H1 (cell line): ENCODE data around the gene JOSD2. TPM values are rescaled to one million over a fixed set of nuclear protein-coding genes. Genes with fewer than 3 reads are reported as not detected.

ENCODE experiments used
- CTCF ChIA-PET: fragments of 300-600 bp; sonication (Branson Sonifier 250); formaldehyde crosslinking; loops from one replicate; lab custom pipeline; 2021; ENCODE audit not compliant: partially characterized antibody; lab: Charles Lee
- POLR2A ChIA-PET: fragments of 300-600 bp; sonication (Branson Sonifier 250); formaldehyde crosslinking; loops from one replicate; lab custom pipeline; 2021; ENCODE audit warnings: inconsistent platforms; ENCODE audit not compliant: partially characterized antibody; lab: Charles Lee
- DNase-seq, 2 experiments: peaks; one replicate each; pipeline versions ENCODE4 v3.0.0 to v3.0.0-alpha.2; 2010 to 2022; ENCODE audit warnings: low spot score in 2 of 2, low read depth in 1 of 2, mixed read lengths in 1 of 2
- FAIRE-seq: peaks from 2 replicates; lab custom pipeline; 2011; peaks lifted over from hg19 to GRCh38; lab: Jason Lieb, UNC
- H2AFZ ChIP-seq: 2 replicates; pipeline ENCODE4 v1.8.1; 2012; ENCODE audit warnings: low read length, inconsistent platforms
- H2AK5ac ChIP-seq: 2 replicates; pipeline ENCODE4 v1.6.1; 2013; ENCODE audit warnings: low read depth, low read length
- H2BK120ac ChIP-seq: replicated peaks from 2 replicates; pipeline ENCODE3; 2013; ENCODE audit warnings: low read depth, low read length, inconsistent platforms
- H2BK12ac ChIP-seq: 2 replicates; pipeline ENCODE4 v1.6.1; 2013; ENCODE audit warnings: low read depth, low read length
- H2BK15ac ChIP-seq: 2 replicates; pipeline ENCODE4 v1.6.1; 2013; ENCODE audit warnings: low read length
- H2BK20ac ChIP-seq: 2 replicates; pipeline ENCODE4 v1.6.1; 2013; ENCODE audit warnings: low read length
- H2BK5ac ChIP-seq: 2 replicates; pipeline ENCODE4 v1.6.1; 2013; ENCODE audit warnings: low read depth, low read length
- H3K14ac ChIP-seq: 2 replicates; pipeline ENCODE4 v1.6.1; 2013; ENCODE audit warnings: inconsistent platforms; ENCODE audit not compliant: insufficient read length
- H3K18ac ChIP-seq: 2 replicates; pipeline ENCODE4 v1.6.1; 2013; ENCODE audit warnings: low read length; ENCODE audit errors: extremely low read depth
- H3K23ac ChIP-seq: 2 replicates; pipeline ENCODE4 v1.6.1; 2013; ENCODE audit warnings: inconsistent platforms; ENCODE audit not compliant: insufficient read length
- H3K23me2 ChIP-seq: 2 replicates; pipeline ENCODE4 v1.6.1; 2013; ENCODE audit warnings: low read depth, low read length
- H3K27ac ChIP-seq: 2 replicates; pipeline ENCODE4 v1.6.1; 2011; ENCODE audit warnings: low read depth, low read length, inconsistent platforms
- H3K27me3 ChIP-seq, 4 experiments: replicated peaks in 1 of 4; 1 replicate in 1 of 4; 2 replicates in 3 of 4; pipeline versions ENCODE4 v1.6.1 to v1.8.1; 2011 to 2013; ENCODE audit warnings: low read length in 3 of 4, mild to moderate bottlenecking in 3 of 4, inconsistent platforms in 2 of 4, mixed read lengths in 2 of 4, moderate library complexity in 1 of 4; ENCODE audit not compliant: control insufficient read depth in 3 of 4, insufficient read depth in 3 of 4; ENCODE audit errors: extremely low read depth in 1 of 4
- H3K36me3 ChIP-seq, 4 experiments: 2 replicates each; pipeline versions ENCODE4 v1.6.1 to v1.8.1; 2011 to 2013; ENCODE audit warnings: mild to moderate bottlenecking in 4 of 4, low read length in 3 of 4, moderate library complexity in 2 of 4, control low read depth in 1 of 4, inconsistent platforms in 1 of 4; ENCODE audit not compliant: insufficient read depth in 4 of 4, control insufficient read depth in 2 of 4
- H3K4ac ChIP-seq: replicated peaks from 2 replicates; pipeline ENCODE3; 2013; ENCODE audit warnings: low read length, low read depth, mixed read lengths, inconsistent platforms; ENCODE audit not compliant: insufficient read length
- H3K4me1 ChIP-seq, 4 experiments: replicated peaks in 1 of 4; 1 replicate in 1 of 4; 2 replicates in 3 of 4; pipeline versions ENCODE4 v1.6.1 to v1.8.1; 2011 to 2013; ENCODE audit warnings: low read length in 3 of 4, inconsistent platforms in 2 of 4, mixed read lengths in 1 of 4; ENCODE audit not compliant: insufficient read depth in 4 of 4, control insufficient read depth in 3 of 4
- H3K4me2 ChIP-seq, 2 experiments: 2 replicates each; pipeline versions ENCODE4 v1.6.1 to v1.8.1; 2011 to 2013; ENCODE audit warnings: low read depth in 2 of 2, low read length in 2 of 2, control low read depth in 1 of 2, inconsistent platforms in 1 of 2, mild to moderate bottlenecking in 1 of 2; ENCODE audit not compliant: insufficient read depth in 1 of 2
- H3K4me3 ChIP-seq, 4 experiments: fragments of 200-600, 300-600 bp in 1 of 4; sonication (generic), shearing (Covaris generic), sonication (Bioruptor Twin) in 1 of 4; 2 replicates each; pipeline versions ENCODE4 v1.5.1 to v1.8.1; 2011 to 2016; ENCODE audit warnings: low read length in 4 of 4, low read depth in 3 of 4, control low read depth in 2 of 4, inconsistent platforms in 2 of 4, mild to moderate bottlenecking in 2 of 4, mixed read lengths in 1 of 4, moderate library complexity in 1 of 4; ENCODE audit not compliant: insufficient read depth in 2 of 4; ENCODE audit errors: extremely low read depth in 1 of 4
- H3K56ac ChIP-seq: replicated peaks from 2 replicates; pipeline ENCODE3; 2013; ENCODE audit warnings: low read depth, mild to moderate bottlenecking, mixed read lengths, low read length, inconsistent platforms; ENCODE audit not compliant: insufficient read length
- H3K79me1 ChIP-seq: 2 replicates; pipeline ENCODE4 v1.6.1; 2013; ENCODE audit warnings: low read depth, low read length, control low read depth
- H3K79me2 ChIP-seq, 2 experiments: 2 replicates each; pipeline versions ENCODE4 v1.6.1 to v1.8.1; 2012 to 2013; ENCODE audit warnings: low read length in 2 of 2, mild to moderate bottlenecking in 2 of 2, inconsistent platforms in 1 of 2; ENCODE audit not compliant: insufficient read depth in 2 of 2, control insufficient read depth in 1 of 2
- H3K9ac ChIP-seq, 4 experiments: replicated peaks in 1 of 4; 1 replicate in 1 of 4; 2 replicates in 3 of 4; pipeline versions ENCODE4 v1.6.1 to v1.8.1; 2011 to 2013; ENCODE audit warnings: low read depth in 3 of 4, low read length in 3 of 4, control low read depth in 2 of 4, mild to moderate bottlenecking in 2 of 4, moderate library complexity in 2 of 4, inconsistent platforms in 1 of 4; ENCODE audit errors: extremely low read depth in 1 of 4
- H3K9me3 ChIP-seq, 2 experiments: 2 replicates each; pipeline versions ENCODE4 v1.6.1 to v1.8.1; 2012 to 2013; ENCODE audit warnings: mild to moderate bottlenecking in 2 of 2, moderate library complexity in 2 of 2, control low read depth in 1 of 2, inconsistent platforms in 1 of 2, low read depth in 1 of 2, low read length in 1 of 2, mixed read lengths in 1 of 2; ENCODE audit not compliant: insufficient read depth in 2 of 2
- H4K20me1 ChIP-seq, 2 experiments: replicated peaks in 1 of 2; 2 replicates each; pipeline versions ENCODE3 to v1.8.1; 2011 to 2013; ENCODE audit warnings: inconsistent platforms in 2 of 2, low read length in 2 of 2, mild to moderate bottlenecking in 1 of 2; ENCODE audit not compliant: insufficient read depth in 2 of 2, control insufficient read depth in 1 of 2
- H4K5ac ChIP-seq: 2 replicates; pipeline ENCODE4 v1.6.1; 2013; ENCODE audit warnings: low read length, low read depth, mixed read lengths, inconsistent platforms; ENCODE audit not compliant: insufficient read length
- H4K8ac ChIP-seq: 2 replicates; pipeline ENCODE4 v1.8.0; 2013; ENCODE audit warnings: mild to moderate bottlenecking, moderate library complexity, low read length, inconsistent platforms; ENCODE audit not compliant: insufficient read depth; ENCODE audit errors: extremely low read depth
- H4K91ac ChIP-seq: replicated peaks from 2 replicates; pipeline ENCODE3; 2013; ENCODE audit warnings: low read length, mixed read lengths, inconsistent platforms; ENCODE audit not compliant: insufficient read length
- TBP ChIP-seq: IDR thresholded peaks from 2 replicates; pipeline ENCODE4 v1.6.1; 2011; ENCODE audit warnings: low read depth, low read length, improper control_type of control experiment
- WGBS, 2 experiments: shearing (Covaris generic) in 1 of 2; methylation state at CpG; one replicate each; pipeline versions ENCODE4 v1.1.6 to v1.1.7; 2013 to 2015; ENCODE audit warnings: low lambda C conversion rate in 2 of 2, mixed read lengths in 2 of 2, inconsistent platforms in 1 of 2, low coverage in 1 of 2, missing lambda C conversion rate in 1 of 2; ENCODE audit not compliant: insufficient replicate concordance in 2 of 2, insufficient coverage in 1 of 2, insufficient read length in 1 of 2; ENCODE audit errors: extremely low coverage in 1 of 2, missing lambda C conversion rate in 1 of 2; 5-methylcytosine and 5-hydroxymethylcytosine counted together
- polyA plus RNA-seq, 7 experiments: library from polyadenylated mRNA; depleted of rRNA in 3 of 7; stranded (reverse) in 5 of 7; unstranded in 2 of 7; fragments of >200 nt in 5 of 7; fragments of 200-250 nt in 2 of 7; gene quantifications; 1 replicate in 5 of 7; 2 replicates in 1 of 7; 4 replicates in 1 of 7; pipeline versions ENCODE4 v1.2.1 to v1.2.3, GENCODE V29; 2011 to 2013; ENCODE audit warnings: missing spikeins in 2 of 7, mixed read lengths in 2 of 7
- total RNA-seq: library from RNA; stranded (reverse); fragmentation: NEBNext Ultra II Directional; extraction: Animal tissue kit (Norgen Biotek cat#: 25700); gene quantifications from 2 replicates; pipeline ENCODE4 v1.2.1, GENCODE V29; 2021

JOSD2 gene
- total and polyA plus RNA-seq, 2 of the 8 experiments (the other 6 are each of a cell fraction or from before 2014, with no cell fraction given), result 1.9 to 6.6 TPM

- Histone ChIP-seq H3K4me3 (no peak overlapping the region), H2BK12ac (no peak overlapping the region), H3K27me3 (peaks cover 0 to 17% (median 9%) of the 10 kb centered on the region in 4 experiments; a peak in 5 of 7 replicates), H3K18ac (no peak overlapping the region), H4K8ac (no peak overlapping the region), H3K9me3 (peaks cover 23 to 29% of the 10 kb centered on the region in 2 experiments), H2BK120ac (no peak overlapping the region), H2BK15ac (no peak overlapping the region), H3K4me2 (no peak overlapping the region), H3K79me2 (peaks cover 4 to 7% of the 10 kb centered on the region in 2 experiments; a peak in 3 of 4 replicates), H2AK5ac (no peak overlapping the region), H3K4me1 (no peaks in the 10 kb centered on the region), H3K27ac (no peak overlapping the region), H4K20me1 (peaks cover 4 to 5% of the 10 kb centered on the region in 2 experiments), H3K4ac (no peak overlapping the region), H3K23me2 (no peaks in the 10 kb centered on the region), H3K14ac (no peak overlapping the region), H3K56ac (no peak overlapping the region), H3K79me1 (peaks cover 5% of the 10 kb centered on the region), H2BK5ac (no peak overlapping the region), H4K5ac (no peak overlapping the region), H2AFZ (no peak overlapping the region), H3K36me3 (peaks cover 2 to 52% (median 12%) of the 10 kb centered on the region in 4 experiments; a peak in 6 of 8 replicates), H2BK20ac (no peak overlapping the region), H3K23ac (no peak overlapping the region), H3K9ac (no peak overlapping the region), H4K91ac (no peak overlapping the region)
- ChIA-PET CTCF (interaction anchor here (0.6 to 4.6 kb wide), 6 partner anchors 14 to 126 kb away, joined by 3 to 26 read pairs (median 4); no protein-coding TSS in a partner anchor), POLR2A (interaction anchor here (0.8 to 1.5 kb wide), 2 partner anchors 74 to 114 kb away, joined by 3 to 6 read pairs; no protein-coding TSS in a partner anchor)
- DNase-seq (no peak), FAIRE-seq (no peak)
- 92% methylated on average over 10 of the region's 10 CpGs; no CpG with 5 or more reads in 1 of the 2 experiments for WGBS, 2 experiments
- TF ChIP-seq TBP, result no peak
These were observed 28.1 kb downstream of the JOSD2 start for GRCh38 chr19:50482916-50483315.
